K562 (cell line): ENCODE measurements around the gene TNFRSF18. TPM values are rescaled to one million over a fixed set of nuclear protein-coding genes. Genes with fewer than 3 reads are reported as not detected.
A peak's percentile ranks its signal among the peaks of the same experiment; 100 is the strongest.

Source experiments
- CBFA2T3 ChIP-seq: fragments of 450-650 bp; IDR thresholded peaks from 2 replicates; pipeline ENCODE4 v1.6.1; 2017
- CBFB ChIP-seq: sonication (generic); formaldehyde crosslinking; IDR thresholded peaks from 2 replicates; pipeline ENCODE4 v1.4.0; 2020; ENCODE audit warnings: mild to moderate bottlenecking, missing genetic modification reagents
- CREB3L1 ChIP-seq: fragments of 450-650 bp; IDR thresholded peaks from 2 replicates; pipeline ENCODE4 v1.6.1; 2014; ENCODE audit warnings: low read depth, mild to moderate bottlenecking, moderate library complexity, borderline replicate concordance
- ESRRA ChIP-seq: fragments of 450-650 bp; IDR thresholded peaks from 2 replicates; pipeline ENCODE4 v1.6.1; 2014; ENCODE audit warnings: low read depth, mild to moderate bottlenecking, moderate library complexity, borderline replicate concordance
- FOXM1 ChIP-seq, 2 experiments: fragments of 450-650 bp in 1 of 2; sonication (generic) in 1 of 2; formaldehyde crosslinking in 1 of 2; IDR thresholded peaks; 2 replicates each; pipeline versions ENCODE4 v1.6.1 to v1.9.0; 2017 to 2022; ENCODE audit warnings: low read depth in 2 of 2, mild to moderate bottlenecking in 2 of 2, missing genetic modification reagents in 1 of 2, moderate library complexity in 1 of 2
- HNRNPL ChIP-seq: fragments of 200-400 bp; formaldehyde crosslinking; IDR thresholded peaks from 2 replicates; pipeline ENCODE4 v1.6.1; 2017; ENCODE audit warnings: low read depth, mild to moderate bottlenecking, low read length
- MECOM ChIP-seq: fragments of 250-450 bp; sonication (Bioruptor Pico); IDR thresholded peaks from 2 replicates; pipeline ENCODE4 v1.8.0; 2022; ENCODE audit warnings: inconsistent platforms
- MTA2 ChIP-seq: fragments of 450-650 bp; IDR thresholded peaks from 2 replicates; pipeline ENCODE4 v1.6.1; 2016; ENCODE audit warnings: low read depth
- NR2C1 ChIP-seq, 2 experiments: fragments of 450-650 bp; IDR thresholded peaks; 2 replicates each; pipeline ENCODE4 v1.6.1; 2017; ENCODE audit warnings: mild to moderate bottlenecking in 2 of 2, antibody characterized with exemption in 1 of 2, inconsistent platforms in 1 of 2, missing compliant biosample characterization in 1 of 2, missing genetic modification characterization in 1 of 2
- NR2C2 ChIP-seq, 2 experiments: fragments of 200-800 bp in 1 of 2; sonication (Bioruptor generic) in 1 of 2; sonication (generic) in 1 of 2; formaldehyde crosslinking in 1 of 2; IDR thresholded peaks; 2 replicates each; pipeline versions ENCODE4 v1.6.1 to v1.8.0; 2016 to 2022; ENCODE audit warnings: mild to moderate bottlenecking in 1 of 2, missing compliant biosample characterization in 1 of 2, missing genetic modification characterization in 1 of 2, missing genetic modification reagents in 1 of 2
- POLR2G ChIP-seq: fragments of 200-400 bp; formaldehyde crosslinking; IDR thresholded peaks from 2 replicates; pipeline ENCODE4 v1.6.1; 2017; ENCODE audit warnings: low read depth, mild to moderate bottlenecking, antibody characterized with exemption, low read length, moderate library complexity
- RBFOX2 ChIP-seq: fragments of 200-400 bp; formaldehyde crosslinking; IDR thresholded peaks from 2 replicates; pipeline ENCODE4 v1.6.1; 2017; ENCODE audit warnings: low read depth, mild to moderate bottlenecking, low read length, moderate library complexity
- RBM14 ChIP-seq: fragments of 200-400 bp; formaldehyde crosslinking; IDR thresholded peaks from 2 replicates; pipeline ENCODE4 v1.6.1; 2018; ENCODE audit warnings: low read depth, mild to moderate bottlenecking, low read length, moderate library complexity, borderline replicate concordance; ENCODE audit not compliant: insufficient read depth
- RFX7 ChIP-seq: fragments of 250-450 bp; sonication (Bioruptor Pico); IDR thresholded peaks from 2 replicates; pipeline ENCODE4 v1.5.1; 2021; ENCODE audit warnings: mild to moderate bottlenecking
- SMAD2 ChIP-seq: fragments of 150-350 bp; IDR thresholded peaks from 2 replicates; pipeline ENCODE4 v1.6.1; 2014; ENCODE audit warnings: low read depth, mild to moderate bottlenecking, low read length
- TEAD2 ChIP-seq: fragments of 450-650 bp; IDR thresholded peaks from 2 replicates; pipeline ENCODE4 v1.6.1; 2016; ENCODE audit warnings: missing genetic modification characterization, control low read depth, missing compliant biosample characterization
- TGIF2 ChIP-seq: sonication (generic); formaldehyde crosslinking; IDR thresholded peaks from 2 replicates; pipeline ENCODE4 v1.8.1; 2022; ENCODE audit warnings: mild to moderate bottlenecking, missing genetic modification reagents, moderate library complexity
- ZNF586 ChIP-seq: fragments of 450-650 bp; formaldehyde crosslinking; conservative IDR thresholded peaks from 2 replicates; pipeline ENCODE4 v1.4.0; 2020; ENCODE audit warnings: mild to moderate bottlenecking, moderate library complexity
- polyA plus RNA-seq, 8 experiments: library from polyadenylated mRNA; depleted of rRNA in 4 of 8; stranded (reverse) in 5 of 8; unstranded in 3 of 8; fragments of >200 nt; fragmentation: Nextera tagmentation in 2 of 8; fragmentation: Illumina TruSeq in 1 of 8; extraction: Ambion mirVana in 2 of 8; extraction: Trizol in 1 of 8; gene quantifications; 2 replicates each; pipeline versions ENCODE4 v1.2.1 to v1.2.3, GENCODE V29; 2011 to 2014; ENCODE audit warnings: inconsistent platforms in 1 of 8, missing spikeins in 1 of 8
- total RNA-seq, 7 experiments: library from RNA; depleted of rRNA in 6 of 7; stranded (reverse); fragments of >200 nt in 6 of 7; fragmentation: Illumina TruSeq in 2 of 7; extraction: Trizol in 2 of 7; gene quantifications; 2 replicates each; pipeline versions ENCODE4 v1.2.1 to v1.2.3, GENCODE V29; 2011 to 2021; ENCODE audit warnings: low replicate concordance in 1 of 7
- TF ChIP-seq, protein P1 (sequence below), 3 experiments: fragments of 200-800 bp in 1 of 3; sonication (Bioruptor generic) in 1 of 3; sonication (generic) in 1 of 3; formaldehyde crosslinking in 1 of 3; IDR thresholded peaks; 2 replicates each; pipeline versions ENCODE4 v1.6.1 to v1.8.0; 2016 to 2022; ENCODE audit warnings: mild to moderate bottlenecking in 2 of 3, missing compliant biosample characterization in 2 of 3, missing genetic modification characterization in 2 of 3, missing genetic modification reagents in 1 of 3

Gene TNFRSF18
- total and polyA plus RNA-seq, 9 of the 15 experiments (the other 6 are each of a cell fraction or from before 2014, with no cell fraction given) = 0.24 to 0.27 TPM; not detected in 7

- TF ChIP-seq RBM14 = 0 out of 2 replicates have a peak, but pooled peaks have one; percentile 33
- no peak for TF ChIP-seq CBFA2T3
- 0 out of 2 replicates have a peak, but pooled peaks have one; percentile 4 for TF ChIP-seq POLR2G
- TF ChIP-seq TGIF2 (CRISPR knock-in tag) = 0 out of 2 replicates have a peak, but pooled peaks have one; percentile 25
- TF ChIP-seq RFX7 (CRISPR knock-in tag) = no peak
- peak; percentile 61; the same call in 1 of the 2 replicates for TF ChIP-seq ESRRA
- no peak for TF ChIP-seq FOXM1 (IDR thresholded peaks at IDR 0.05; ENCODE audit: low read depth)
- TF ChIP-seq FOXM1 (CRISPR knock-in tag; IDR thresholded peaks at IDR 0.05; ENCODE audit: low read depth) = peak; percentile 39; the same call in 1 of the 2 replicates
- no peak for TF ChIP-seq SMAD2
- TF ChIP-seq HNRNPL = peak; percentile 73; the same call in 1 of the 2 replicates
- TF ChIP-seq MTA2 = peak; percentile 66
- 0 out of 2 replicates have a peak, but pooled peaks have one; percentile 23 for TF ChIP-seq CBFB (CRISPR knock-in tag)
- TF ChIP-seq NR2C1 (IDR thresholded peaks at IDR 0.05) = peak; percentile 98
- peak; percentile 99 for TF ChIP-seq NR2C1 (tag; IDR thresholded peaks at IDR 0.05)
- TF ChIP-seq ZNF586 (CRISPR knock-in tag) = no peak
- no peak for TF ChIP-seq TEAD2 (tag)
- TF ChIP-seq CREB3L1 = peak; percentile 29; the same call in 1 of the 2 replicates
- TF ChIP-seq, protein P1, sequence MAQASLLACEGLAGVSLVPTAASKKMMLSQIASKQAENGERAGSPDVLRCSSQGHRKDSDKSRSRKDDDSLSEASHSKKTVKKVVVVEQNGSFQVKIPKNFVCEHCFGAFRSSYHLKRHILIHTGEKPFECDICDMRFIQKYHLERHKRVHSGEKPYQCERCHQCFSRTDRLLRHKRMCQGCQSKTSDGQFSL (CRISPR knock-in tag; IDR thresholded peaks at IDR 0.05) = peak; percentile 61; the same call in 1 of the 2 replicates
- TF ChIP-seq, protein P1 (tag; IDR thresholded peaks at IDR 0.05) = no peak
- no peak for TF ChIP-seq MECOM (CRISPR knock-in tag)
- TF ChIP-seq NR2C2 (CRISPR knock-in tag; IDR thresholded peaks at IDR 0.05) = peak; percentile 98
- TF ChIP-seq NR2C2 (tag; IDR thresholded peaks at IDR 0.05) = peak; percentile 98
- 0 out of 2 replicates have a peak, but pooled peaks have one; percentile 18 for TF ChIP-seq RBFOX2
Observed at GRCh38 chr1:1239614-1240347, 33.4 kb upstream of the TNFRSF18 start (continued).
